Endothelial cell (in vitro differentiated cells): ENCODE results near the gene FHOD3. TPM values are rescaled to one million over a fixed set of nuclear protein-coding genes. Genes with fewer than 3 reads are reported as not detected.

Experiments
- DNase-seq: peaks from one replicate; pipeline ENCODE4 v3.0.0; 2021; ENCODE audit warnings: low spot score
- H3K27ac Mint-ChIP-seq: one replicate; pipeline ENCODE4 v1.8.0; 2021; ENCODE audit warnings: mixed read lengths, inconsistent platforms; ENCODE audit not compliant: unreplicated experiment
- H3K27me3 Mint-ChIP-seq: one replicate; pipeline ENCODE4 v1.8.0; 2021; ENCODE audit warnings: mild to moderate bottlenecking, moderate library complexity, mixed read lengths, inconsistent platforms; ENCODE audit not compliant: unreplicated experiment
- H3K36me3 Mint-ChIP-seq: one replicate; pipeline ENCODE4 v1.8.0; 2021; ENCODE audit warnings: mild to moderate bottlenecking, low read depth, mixed read lengths, inconsistent platforms; ENCODE audit not compliant: unreplicated experiment
- H3K4me1 Mint-ChIP-seq: one replicate; pipeline ENCODE4 v1.8.0; 2021; ENCODE audit warnings: mild to moderate bottlenecking, mixed read lengths, inconsistent platforms; ENCODE audit not compliant: unreplicated experiment
- H3K4me3 Mint-ChIP-seq: one replicate; pipeline ENCODE4 v1.8.0; 2021; ENCODE audit warnings: mild to moderate bottlenecking, mixed read lengths, inconsistent platforms; ENCODE audit not compliant: unreplicated experiment
- H3K9me3 Mint-ChIP-seq: one replicate; pipeline ENCODE4 v1.8.0; 2021; ENCODE audit warnings: mixed read lengths, inconsistent platforms; ENCODE audit not compliant: unreplicated experiment
- total RNA-seq: library from RNA; stranded (reverse); fragmentation: NEBNext Ultra II Directional; extraction: Animal tissue kit (Norgen Biotek cat#: 25700); gene quantifications from one replicate; pipeline ENCODE4 v1.2.1, GENCODE V29; 2021; ENCODE audit not compliant: unreplicated experiment
- TF ChIP-seq, protein P1 (sequence below): fragments of 200-600 bp; sonication (generic); IDR thresholded peaks from one replicate; pipeline ENCODE4 v1.5.0; 2021; ENCODE audit warnings: antibody characterized with exemption; ENCODE audit not compliant: unreplicated experiment

The FHOD3 gene
- total RNA-seq, 1 donor from 2014 or later: 0.67 TPM

DNA sequence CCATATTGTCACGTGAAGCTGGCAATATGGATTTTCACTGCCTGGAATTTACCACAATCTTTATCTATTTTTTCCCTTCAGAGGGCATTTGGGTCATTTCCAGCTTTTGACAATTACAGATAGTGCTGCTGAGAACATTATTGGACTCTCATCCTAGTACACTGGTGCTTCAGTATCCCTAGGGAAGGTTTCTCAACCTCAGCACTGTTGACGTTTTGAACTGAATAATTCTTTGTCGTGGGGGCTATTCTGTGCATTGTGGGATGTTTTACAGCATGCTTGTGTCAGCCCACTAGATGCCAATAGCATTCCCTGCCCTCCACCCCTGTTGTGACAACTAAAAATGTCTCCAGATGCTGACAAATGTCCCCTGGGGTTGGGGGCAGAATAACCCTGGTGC lies 345.5 kb downstream of the FHOD3 start:
- no peak for DNase-seq
- TF ChIP-seq, protein P1, sequence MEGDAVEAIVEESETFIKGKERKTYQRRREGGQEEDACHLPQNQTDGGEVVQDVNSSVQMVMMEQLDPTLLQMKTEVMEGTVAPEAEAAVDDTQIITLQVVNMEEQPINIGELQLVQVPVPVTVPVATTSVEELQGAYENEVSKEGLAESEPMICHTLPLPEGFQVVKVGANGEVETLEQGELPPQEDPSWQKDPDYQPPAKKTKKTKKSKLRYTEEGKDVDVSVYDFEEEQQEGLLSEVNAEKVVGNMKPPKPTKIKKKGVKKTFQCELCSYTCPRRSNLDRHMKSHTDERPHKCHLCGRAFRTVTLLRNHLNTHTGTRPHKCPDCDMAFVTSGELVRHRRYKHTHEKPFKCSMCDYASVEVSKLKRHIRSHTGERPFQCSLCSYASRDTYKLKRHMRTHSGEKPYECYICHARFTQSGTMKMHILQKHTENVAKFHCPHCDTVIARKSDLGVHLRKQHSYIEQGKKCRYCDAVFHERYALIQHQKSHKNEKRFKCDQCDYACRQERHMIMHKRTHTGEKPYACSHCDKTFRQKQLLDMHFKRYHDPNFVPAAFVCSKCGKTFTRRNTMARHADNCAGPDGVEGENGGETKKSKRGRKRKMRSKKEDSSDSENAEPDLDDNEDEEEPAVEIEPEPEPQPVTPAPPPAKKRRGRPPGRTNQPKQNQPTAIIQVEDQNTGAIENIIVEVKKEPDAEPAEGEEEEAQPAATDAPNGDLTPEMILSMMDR: no peak
- Mint-ChIP-seq H3K4me3 (no peak overlapping the region), H3K27ac (no peak overlapping the region), H3K27me3 (peaks cover 4% of the 10 kb centered on the region), H3K4me1 (no peaks in the 10 kb centered on the region), H3K9me3 (no peaks in the 10 kb centered on the region), H3K36me3 (no peaks in the 10 kb centered on the region)

DNA sequence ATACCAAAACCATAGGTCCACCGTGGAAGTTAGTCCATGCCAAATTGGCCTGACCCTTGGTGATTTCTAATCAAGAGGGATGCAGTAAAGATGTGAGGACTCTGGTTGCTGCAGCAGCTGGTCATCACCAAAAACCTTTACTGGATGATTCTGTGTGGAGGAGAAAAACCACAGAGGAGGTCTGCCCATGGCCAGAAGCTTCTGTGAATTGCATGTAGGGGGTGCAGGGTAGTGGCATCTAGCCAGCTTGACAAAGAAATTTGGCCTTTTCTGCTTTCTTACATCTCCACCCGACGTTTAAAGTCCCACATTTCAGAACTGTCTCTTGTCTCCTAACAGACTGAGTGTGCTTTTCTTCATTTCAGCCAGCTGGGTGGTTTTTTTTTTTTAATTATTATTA lies 351.3 kb downstream of the FHOD3 start:
- peaks cover 4% of the 10 kb centered on the region for H3K27me3 Mint-ChIP-seq
- peaks cover 24% of the 10 kb centered on the region for H3K4me1 Mint-ChIP-seq
- TF ChIP-seq, protein P1: no peak
- H3K36me3 Mint-ChIP-seq: no peaks in the 10 kb centered on the region
- no peak for DNase-seq
- no peaks in the 10 kb centered on the region for H3K9me3 Mint-ChIP-seq
- no peak overlapping the region for H3K4me3 Mint-ChIP-seq
- H3K27ac Mint-ChIP-seq: no peak overlapping the region

DNA sequence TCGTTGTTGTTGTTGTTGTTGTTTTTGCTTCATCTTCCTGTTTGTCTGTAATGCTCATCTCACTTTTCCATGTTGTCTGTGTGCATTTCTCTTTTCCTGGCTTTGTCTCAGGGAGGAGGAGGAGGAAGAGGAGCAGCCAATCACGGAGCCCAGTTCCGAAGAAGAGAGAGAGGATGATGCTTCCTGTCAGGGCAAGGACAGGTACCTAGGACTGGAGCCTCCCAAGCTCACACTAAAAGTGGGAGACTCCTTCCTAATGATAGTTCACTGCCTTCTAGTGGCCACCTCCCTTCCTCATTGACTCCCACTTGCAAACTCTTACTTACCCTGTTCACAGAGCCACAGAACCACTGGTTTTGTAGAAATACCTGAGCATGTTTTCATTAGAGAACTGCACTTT lies 351.7 kb downstream of the FHOD3 start:
- no peak overlapping the region for H3K4me3 Mint-ChIP-seq
- no peak overlapping the region for H3K27ac Mint-ChIP-seq
- peaks cover 24% of the 10 kb centered on the region for H3K4me1 Mint-ChIP-seq
- H3K9me3 Mint-ChIP-seq: no peaks in the 10 kb centered on the region
- TF ChIP-seq, protein P1: no peak
- no peaks in the 10 kb centered on the region for H3K36me3 Mint-ChIP-seq
- H3K27me3 Mint-ChIP-seq: peaks cover 4% of the 10 kb centered on the region
- DNase-seq: no peak

DNA sequence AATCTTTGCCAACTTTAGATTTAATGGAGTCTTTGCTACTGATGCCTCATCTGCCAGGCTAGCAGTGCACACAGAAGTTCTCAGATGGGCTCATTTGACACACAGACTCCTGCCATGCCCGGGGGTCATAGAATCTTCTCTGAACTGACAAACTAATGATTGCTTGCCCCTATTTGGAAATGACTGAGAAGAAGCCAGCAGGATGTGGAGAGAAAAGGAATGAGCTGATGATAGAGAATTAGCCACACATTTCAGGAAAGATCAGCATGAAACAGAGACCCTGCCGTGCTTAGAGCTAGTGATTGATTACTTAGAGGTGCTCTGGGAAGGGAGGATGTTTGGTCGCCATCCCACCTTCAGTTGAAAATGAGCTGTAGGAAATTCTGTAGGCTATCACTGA lies 352.8 kb downstream of the FHOD3 start:
- Mint-ChIP-seq H3K36me3 (no peaks in the 10 kb centered on the region), H3K9me3 (no peaks in the 10 kb centered on the region), H3K4me1 (peaks cover 24% of the 10 kb centered on the region), H3K4me3 (no peak overlapping the region), H3K27me3 (peaks cover 4% of the 10 kb centered on the region), H3K27ac (no peak overlapping the region)
- DNase-seq: no peak
- TF ChIP-seq, protein P1: no peak

DNA sequence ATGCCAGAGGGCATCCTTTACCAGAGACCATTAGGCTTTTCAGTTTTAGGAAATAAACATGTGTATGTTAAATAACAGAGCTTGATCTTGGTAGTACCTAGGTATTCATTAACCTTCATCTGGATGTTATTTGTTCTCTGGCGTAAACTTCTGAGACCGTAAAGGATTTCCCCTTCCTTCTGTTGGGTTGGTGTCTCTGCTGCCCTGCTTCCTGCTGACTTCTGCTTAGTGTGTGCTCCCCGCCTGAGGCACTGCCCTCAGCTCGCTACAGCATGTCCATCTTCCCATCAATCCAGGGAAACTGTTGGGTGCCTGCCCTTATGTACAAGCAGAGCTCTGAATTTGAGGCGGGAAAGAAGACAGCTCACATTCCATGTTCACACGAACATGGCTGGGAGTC lies 353.4 kb downstream of the FHOD3 start:
- Mint-ChIP-seq H3K36me3 (no peaks in the 10 kb centered on the region), H3K4me1 (peaks cover 24% of the 10 kb centered on the region), H3K9me3 (no peaks in the 10 kb centered on the region), H3K27me3 (peaks cover 2% of the 10 kb centered on the region), H3K4me3 (no peak overlapping the region), H3K27ac (no peak overlapping the region)
- TF ChIP-seq, protein P1: no peak
- no peak for DNase-seq
